Measurements from ENCODE around the gene HRH2.
"Not testable (repeated sequence)": the region's sequence is repeated elsewhere in the genome, so short reads cannot be mapped to it uniquely, and the experiment has no call there.

Gene HRH2, protein sequence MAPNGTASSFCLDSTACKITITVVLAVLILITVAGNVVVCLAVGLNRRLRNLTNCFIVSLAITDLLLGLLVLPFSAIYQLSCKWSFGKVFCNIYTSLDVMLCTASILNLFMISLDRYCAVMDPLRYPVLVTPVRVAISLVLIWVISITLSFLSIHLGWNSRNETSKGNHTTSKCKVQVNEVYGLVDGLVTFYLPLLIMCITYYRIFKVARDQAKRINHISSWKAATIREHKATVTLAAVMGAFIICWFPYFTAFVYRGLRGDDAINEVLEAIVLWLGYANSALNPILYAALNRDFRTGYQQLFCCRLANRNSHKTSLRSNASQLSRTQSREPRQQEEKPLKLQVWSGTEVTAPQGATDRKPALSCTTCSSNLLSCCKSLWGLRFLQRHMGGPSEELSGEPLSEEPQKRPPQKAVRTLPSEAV

DNA sequence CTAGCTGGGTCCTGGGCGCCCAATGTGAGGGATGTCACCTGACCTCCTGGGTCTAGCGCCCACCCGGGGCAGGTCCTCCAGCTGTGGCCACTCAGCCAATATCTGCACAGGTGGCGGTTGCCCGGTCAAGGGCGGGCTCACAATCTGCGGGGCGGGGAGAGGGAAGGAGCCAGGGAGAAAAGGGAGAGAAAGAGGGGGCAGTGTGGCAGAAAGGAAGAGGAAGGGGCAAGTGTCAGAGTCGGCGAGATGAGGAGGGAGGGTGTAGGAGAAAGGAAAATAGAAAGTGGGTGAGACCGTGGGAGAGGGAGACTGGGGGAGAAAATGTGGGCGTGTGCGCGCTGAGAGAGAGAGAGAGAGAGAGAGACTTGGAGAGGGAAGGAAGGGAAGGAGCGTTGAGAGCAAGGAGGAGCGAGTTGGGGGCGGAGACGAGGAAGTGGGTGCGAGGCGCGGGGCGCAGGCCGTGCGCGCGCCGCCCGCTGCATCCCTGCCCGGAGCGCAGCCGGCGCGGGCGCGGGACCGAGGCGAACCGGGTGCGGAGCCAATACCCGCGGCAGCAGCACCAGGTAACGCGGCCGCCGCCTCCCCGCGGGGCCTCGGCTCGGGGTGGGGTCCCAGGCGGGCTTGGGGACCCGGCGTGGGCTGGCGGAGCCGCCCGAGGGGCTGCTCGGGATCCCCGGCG lies at the start of gene HRH2:
HRH2 (plus strand) TSS at position 479 of the 679 bp plus-strand sequence. CDS start 25,163 bp downstream, outside the sequence.
- DNase-seq (ENCODE audit: low read depth, low spot score): no peak

- DNase-seq (ENCODE audit: low read depth, low spot score): no peak
Observed at GRCh38 chr5:175609526-175609925, 48.3 kb upstream of the HRH2 start.

- DNase-seq (ENCODE audit: low read depth, low spot score): no peak
Observed at GRCh38 chr5:175610381-175610780, 47.5 kb upstream of the HRH2 start.

- DNase-seq (ENCODE audit: low read depth, low spot score): no peak
Observed at GRCh38 chr5:175610898-175611297, 47.0 kb upstream of the HRH2 start.

DNA sequence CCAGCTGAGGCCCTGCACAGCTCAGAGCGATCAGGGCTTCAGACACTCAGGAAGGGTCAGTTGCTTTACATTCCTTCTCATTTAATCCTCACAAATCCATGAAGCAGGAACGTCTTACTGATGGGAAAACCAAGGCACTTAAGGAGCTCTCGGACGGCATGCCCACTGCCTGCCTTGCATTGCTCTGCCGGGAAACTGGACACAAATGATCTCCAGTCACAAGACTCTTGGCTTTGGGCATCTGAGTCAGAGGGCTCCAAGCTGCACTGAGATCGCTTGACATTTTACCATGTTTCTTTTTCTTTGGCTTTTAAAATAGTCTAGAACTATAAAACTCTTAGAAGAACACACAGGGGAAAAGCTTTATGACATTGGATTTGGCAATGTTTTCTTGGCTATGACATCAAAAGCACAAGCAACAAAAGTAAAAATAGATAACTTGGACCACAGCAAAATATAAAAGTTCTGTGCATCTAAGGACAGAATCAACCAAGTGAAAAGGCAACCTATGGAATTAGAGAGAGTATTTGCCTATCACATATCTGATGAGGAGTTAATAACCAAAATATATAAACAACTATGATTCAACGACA lies 43.6 kb upstream of the HRH2 start:
- DNase-seq (ENCODE audit: low read depth, low spot score): no peak

DNA sequence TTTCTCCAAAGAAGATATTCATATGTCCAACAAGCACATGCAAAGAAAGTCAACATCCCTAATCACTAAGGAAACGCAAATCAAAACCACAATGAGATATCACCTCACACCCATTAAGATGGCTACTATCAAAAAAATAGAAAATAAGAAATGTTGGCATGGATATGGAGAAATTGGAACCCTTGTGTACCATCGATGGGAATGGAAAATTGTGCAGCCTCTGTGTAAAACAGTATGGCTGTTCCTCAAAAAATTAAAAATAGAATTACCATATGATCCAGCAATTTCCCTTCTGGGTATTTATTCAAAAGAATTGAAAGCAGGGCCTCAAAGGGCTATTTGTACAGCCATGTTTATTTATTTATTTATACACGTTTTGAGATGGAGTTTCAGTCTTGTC lies 43.0 kb upstream of the HRH2 start:
- no peak for DNase-seq (ENCODE audit: low read depth, low spot score)

DNA sequence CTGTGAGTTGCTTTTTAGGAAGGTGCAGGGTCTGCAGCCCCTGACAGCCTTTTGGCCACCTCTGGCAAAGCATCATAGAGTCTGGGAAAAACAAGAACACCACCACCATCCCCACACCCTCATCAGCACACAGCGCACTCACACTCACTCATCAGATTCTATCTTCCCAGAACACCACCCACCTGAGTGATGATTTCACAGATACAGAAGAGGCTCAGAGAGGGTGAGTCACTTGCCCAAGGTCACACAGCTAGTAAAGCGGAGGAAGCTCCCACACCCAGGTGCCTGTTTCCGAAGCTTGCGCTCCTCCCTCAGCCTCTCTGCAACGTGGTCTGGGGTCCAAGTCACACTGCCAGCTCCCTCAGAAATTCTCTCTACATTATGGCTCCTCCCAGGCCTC lies 41.8 kb upstream of the HRH2 start:
- DNase-seq (ENCODE audit: low read depth, low spot score): no peak

GRCh38 chr5:175616527-175616926 lies 41.3 kb upstream of the HRH2 start:
- DNase-seq (ENCODE audit: low read depth, low spot score): not testable (repeated sequence)

DNA sequence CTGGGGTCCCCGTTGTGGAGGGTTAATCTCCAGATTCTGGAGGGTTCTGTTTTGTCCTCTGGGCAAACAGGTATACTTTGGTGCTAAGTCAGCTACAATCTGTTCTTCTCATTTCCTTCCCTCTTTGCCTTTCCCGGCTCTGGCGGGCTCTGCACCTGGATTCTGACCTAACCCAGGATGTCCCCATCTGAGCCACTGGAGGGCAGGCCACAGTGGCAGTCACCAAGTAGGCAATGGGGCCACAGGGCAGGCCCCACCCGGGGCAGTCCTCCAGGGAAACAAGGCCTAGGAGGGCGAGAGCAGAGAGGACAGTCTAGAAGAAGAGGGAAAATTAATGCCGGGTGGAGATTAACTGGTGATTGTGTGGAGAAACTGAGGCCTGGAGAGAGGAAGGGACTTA lies 40.4 kb upstream of the HRH2 start:
- DNase-seq (ENCODE audit: low read depth, low spot score): no peak

DNA sequence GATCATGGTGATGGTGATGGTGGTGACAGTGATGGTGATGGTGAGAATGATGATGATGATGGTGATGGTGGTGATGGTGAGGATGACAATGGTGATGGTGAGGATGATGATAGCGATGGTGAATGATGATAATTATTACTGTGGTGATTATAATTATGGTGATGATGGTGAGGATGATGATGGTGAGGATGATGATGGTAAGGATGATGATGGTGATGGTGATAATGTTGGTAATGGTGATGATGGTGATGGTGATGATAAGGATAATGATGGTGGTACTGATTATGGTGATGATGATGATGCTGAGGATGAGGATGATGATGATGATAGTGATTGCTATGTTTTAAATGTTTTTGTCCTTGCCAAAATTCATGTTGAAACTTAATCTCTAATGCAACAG lies 37.3 kb upstream of the HRH2 start:
- DNase-seq (ENCODE audit: low read depth, low spot score): no peak

GRCh38 chr5:175621971-175622370 lies 35.9 kb upstream of the HRH2 start:
- DNase-seq (ENCODE audit: low read depth, low spot score): no peak

- DNase-seq (ENCODE audit: low read depth, low spot score): no peak
Observed at GRCh38 chr5:175623088-175623487, 34.8 kb upstream of the HRH2 start.

GRCh38 chr5:175624316-175624715 lies 33.6 kb upstream of the HRH2 start:
- DNase-seq (ENCODE audit: low read depth, low spot score): no peak

- DNase-seq (ENCODE audit: low read depth, low spot score): no peak
Observed at GRCh38 chr5:175627005-175627404, 30.9 kb upstream of the HRH2 start.

GRCh38 chr5:175627739-175628138 lies 30.1 kb upstream of the HRH2 start:
- no peak for DNase-seq (ENCODE audit: low read depth, low spot score)

GRCh38 chr5:175628668-175629067 lies 29.2 kb upstream of the HRH2 start:
- no peak for DNase-seq (ENCODE audit: low read depth, low spot score)

DNA sequence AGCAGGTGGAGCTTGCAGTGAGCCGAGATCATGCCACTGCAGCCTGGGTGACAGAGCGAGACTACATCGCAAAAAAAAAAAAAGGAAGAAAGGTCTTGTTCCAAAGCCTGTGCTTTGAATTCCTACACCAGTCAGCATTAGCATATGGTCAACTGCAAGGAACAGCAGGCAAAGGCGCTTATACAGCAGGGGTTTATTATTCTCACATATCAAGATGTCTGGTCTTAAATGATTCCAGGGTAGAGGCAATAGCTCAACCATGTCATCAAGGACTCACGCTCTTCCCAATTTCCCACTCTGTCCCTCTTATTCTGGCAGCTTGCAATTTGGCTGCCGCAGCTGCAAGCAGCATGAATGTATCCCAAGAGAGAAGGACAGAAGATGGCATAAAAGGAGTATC lies 28.6 kb upstream of the HRH2 start:
- no peak for DNase-seq (ENCODE audit: low read depth, low spot score)

GRCh38 chr5:175629793-175630192 lies 28.1 kb upstream of the HRH2 start:
- no peak for DNase-seq (ENCODE audit: low read depth, low spot score)

DNA sequence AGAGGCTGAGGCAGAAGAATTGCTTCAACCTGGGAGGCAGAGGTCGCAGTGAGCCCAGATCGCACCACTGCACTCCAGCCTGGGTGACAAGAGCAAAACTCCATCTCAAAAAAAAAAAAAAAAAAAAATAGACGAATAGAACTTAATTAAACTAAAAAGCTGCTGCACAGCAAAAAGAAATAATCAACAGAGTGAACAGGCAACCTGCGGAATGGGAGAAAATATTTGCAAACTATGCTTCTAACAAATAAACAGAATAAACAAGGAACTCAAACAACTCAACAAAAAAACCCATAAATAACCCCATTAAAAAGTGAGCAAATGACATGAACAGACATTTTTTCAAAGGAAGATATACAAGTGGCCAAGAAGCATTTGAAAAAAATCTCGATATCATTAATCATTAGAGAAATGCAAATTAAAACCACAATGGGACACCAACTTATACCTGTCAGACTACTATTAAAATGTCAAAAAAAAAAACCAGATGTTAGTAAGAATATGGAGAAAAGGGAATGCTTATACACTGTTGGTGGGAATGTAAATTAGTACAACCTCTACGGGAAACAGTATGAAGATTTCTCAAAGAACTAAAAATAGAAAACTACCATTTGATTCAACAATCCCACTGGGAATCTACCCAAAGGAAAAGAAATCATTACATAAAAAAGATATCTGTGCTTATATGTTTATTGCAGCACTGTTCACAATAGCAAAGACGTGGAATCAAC lies 21.9 kb upstream of the HRH2 start:
- DNase-seq (ENCODE audit: low read depth, low spot score): no peak

DNA sequence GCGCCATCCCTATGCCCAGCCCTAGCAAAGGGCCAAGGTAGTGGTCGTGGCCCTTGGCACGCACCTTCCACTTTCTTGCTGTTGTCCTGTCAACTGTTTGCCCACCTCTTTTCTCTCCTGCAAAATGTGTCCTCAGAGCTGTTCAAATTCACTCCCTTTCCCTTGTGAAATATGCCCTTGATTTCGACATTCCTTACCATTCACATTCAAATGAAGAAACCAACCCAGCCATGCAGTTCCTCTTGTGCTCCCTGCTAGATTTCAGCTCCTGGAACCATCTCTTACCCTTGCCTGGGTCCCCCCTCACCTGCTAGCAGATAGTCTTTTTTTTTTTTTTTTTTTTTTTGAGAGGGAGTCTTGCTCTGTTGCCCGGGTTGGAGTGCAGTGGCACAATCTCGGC lies 19.6 kb upstream of the HRH2 start:
- DNase-seq (ENCODE audit: low read depth, low spot score): no peak

DNA sequence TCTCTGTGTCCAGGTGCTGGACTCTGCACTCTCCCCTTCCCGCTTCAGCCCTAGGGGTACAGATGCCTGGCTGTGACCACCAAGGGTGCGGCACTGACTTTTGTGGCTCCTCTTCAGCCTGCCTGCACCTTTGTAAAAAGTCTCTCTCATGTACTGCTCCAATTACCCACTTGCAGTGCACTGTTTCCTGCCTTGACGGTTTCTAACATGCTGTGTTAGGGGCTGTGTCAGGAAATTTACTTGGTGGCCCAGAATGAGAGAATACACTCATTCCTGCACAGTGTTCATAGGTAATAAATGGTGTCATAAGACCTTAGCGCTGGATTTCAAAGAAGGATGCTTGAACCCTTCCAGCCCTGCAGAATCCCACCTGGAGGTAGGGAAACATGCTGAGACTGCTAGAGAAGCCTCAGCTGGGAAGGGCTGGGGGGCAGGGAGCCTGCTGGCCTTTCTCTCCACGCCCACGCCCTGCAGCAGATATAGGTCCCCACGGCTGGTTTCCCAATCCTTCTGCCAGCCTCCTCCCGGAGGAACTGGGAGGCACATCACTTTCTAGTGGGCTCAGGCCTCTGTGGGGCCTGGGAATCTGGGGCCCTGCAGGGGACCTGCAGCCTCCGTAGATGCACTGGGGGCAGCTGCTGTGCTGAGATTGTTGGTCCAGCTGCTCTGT lies 17.6 kb upstream of the HRH2 start:
- DNase-seq (ENCODE audit: low read depth, low spot score): peak; percentile 26

DNA sequence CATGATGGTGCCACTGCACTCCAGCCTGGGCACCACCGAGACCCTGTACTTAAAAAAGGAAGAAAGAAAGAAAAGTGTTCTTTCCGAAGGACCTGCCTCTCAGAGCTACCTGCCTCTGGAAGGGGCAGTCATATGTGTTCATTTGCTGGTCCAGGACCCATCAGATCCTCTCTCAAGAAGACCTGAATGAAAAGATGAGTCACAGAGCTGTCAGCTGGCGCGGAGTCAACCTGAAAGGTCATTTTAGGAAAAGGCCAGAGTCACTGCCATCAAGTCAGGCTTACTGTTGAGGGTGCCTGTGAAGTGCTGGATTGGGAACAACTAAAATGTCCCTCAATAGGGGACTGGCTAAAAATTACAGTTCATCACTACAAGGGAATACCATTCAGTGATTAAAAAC lies 14.9 kb upstream of the HRH2 start:
- no peak for DNase-seq (ENCODE audit: low read depth, low spot score)
